Middle frontal gyrus (tissue), 1 donor: Measurements from ENCODE around the gene ZC3H7B.
A peak's percentile ranks its signal among the peaks of the same experiment; 100 is the strongest.
"Not testable (repeated sequence)": the region's sequence is repeated elsewhere in the genome, so short reads cannot be mapped to it uniquely, and the experiment has no call there.

Experiments
- DNase-seq: peaks from one replicate; pipeline ENCODE4 v3.0.0-alpha.2; 2015; ENCODE audit warnings: low spot score; ENCODE audit errors: extremely low spot score

Gene ZC3H7B, protein sequence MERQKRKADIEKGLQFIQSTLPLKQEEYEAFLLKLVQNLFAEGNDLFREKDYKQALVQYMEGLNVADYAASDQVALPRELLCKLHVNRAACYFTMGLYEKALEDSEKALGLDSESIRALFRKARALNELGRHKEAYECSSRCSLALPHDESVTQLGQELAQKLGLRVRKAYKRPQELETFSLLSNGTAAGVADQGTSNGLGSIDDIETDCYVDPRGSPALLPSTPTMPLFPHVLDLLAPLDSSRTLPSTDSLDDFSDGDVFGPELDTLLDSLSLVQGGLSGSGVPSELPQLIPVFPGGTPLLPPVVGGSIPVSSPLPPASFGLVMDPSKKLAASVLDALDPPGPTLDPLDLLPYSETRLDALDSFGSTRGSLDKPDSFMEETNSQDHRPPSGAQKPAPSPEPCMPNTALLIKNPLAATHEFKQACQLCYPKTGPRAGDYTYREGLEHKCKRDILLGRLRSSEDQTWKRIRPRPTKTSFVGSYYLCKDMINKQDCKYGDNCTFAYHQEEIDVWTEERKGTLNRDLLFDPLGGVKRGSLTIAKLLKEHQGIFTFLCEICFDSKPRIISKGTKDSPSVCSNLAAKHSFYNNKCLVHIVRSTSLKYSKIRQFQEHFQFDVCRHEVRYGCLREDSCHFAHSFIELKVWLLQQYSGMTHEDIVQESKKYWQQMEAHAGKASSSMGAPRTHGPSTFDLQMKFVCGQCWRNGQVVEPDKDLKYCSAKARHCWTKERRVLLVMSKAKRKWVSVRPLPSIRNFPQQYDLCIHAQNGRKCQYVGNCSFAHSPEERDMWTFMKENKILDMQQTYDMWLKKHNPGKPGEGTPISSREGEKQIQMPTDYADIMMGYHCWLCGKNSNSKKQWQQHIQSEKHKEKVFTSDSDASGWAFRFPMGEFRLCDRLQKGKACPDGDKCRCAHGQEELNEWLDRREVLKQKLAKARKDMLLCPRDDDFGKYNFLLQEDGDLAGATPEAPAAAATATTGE

DNA sequence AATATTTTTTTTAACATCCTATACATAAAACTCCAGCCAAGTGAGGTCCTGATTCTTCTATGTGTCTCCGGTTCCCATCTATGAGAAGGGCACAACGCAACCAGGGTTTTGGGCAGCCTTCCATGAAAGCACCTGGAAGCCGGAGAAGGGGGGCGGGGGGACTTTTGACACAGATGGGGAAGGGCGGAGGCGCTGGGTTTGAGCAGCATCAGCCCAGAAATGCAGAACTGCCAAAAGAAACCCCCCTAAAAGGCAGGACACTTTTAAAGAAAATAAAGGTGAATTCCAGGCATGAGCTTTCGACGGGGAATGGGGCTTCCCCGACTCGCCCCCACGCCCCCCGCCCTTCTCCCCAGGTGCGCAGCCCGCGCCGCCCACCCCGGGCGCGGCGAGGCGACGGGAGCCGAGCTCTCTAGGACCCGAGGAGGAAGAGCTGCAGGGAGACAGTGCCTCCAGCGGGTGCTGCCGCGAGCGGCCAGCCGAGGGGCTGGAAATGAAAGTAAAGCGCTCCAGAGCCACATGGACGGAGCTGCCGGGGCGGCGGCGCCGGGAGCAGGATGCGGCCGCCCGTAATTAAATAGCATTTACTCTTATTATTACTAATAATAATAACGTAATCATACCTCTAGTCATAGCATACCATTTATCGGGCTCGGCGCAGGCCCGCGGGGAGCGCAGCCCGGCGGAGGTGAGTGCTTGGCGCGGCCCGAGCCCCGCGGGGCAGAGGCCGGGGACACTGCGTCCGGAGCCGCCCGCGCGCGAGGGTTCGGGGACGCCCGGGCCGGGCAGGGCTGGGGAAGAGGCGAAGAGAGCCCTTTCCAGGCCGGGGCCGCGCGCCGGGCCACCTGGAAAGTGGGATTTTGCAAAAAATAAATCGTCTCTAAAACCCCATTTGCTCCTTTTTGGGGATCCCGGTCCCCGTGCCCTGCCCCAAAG lies at the start of gene ZC3H7B:
Gene ZC3H7B, plus strand, starts transcription at position 441 of the 936 bp plus-strand sequence. CDS start 19,136 bp downstream, outside the sequence.
- peak; percentile 48 for DNase-seq

DNA sequence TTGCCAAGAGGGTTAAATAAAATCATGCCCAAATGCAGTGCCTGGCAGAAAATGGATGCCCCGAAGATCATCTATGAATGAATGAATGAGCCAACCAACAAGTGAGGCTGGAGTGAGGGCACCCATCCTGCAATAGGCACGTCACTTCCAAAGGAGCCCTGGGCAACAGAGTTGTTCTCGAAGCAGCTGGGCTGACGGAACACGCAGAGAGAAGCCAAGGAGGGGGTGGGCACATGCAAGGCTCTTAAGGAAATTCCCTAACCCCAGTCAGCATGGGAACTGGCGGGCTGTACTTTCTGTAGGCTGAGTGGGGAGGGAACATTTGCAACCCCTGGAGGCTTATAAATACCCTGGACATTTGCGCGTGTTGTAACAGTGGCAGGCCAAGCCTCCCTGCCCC lies 49.0 kb upstream of the ZC3H7B start:
- no peak for DNase-seq

DNA sequence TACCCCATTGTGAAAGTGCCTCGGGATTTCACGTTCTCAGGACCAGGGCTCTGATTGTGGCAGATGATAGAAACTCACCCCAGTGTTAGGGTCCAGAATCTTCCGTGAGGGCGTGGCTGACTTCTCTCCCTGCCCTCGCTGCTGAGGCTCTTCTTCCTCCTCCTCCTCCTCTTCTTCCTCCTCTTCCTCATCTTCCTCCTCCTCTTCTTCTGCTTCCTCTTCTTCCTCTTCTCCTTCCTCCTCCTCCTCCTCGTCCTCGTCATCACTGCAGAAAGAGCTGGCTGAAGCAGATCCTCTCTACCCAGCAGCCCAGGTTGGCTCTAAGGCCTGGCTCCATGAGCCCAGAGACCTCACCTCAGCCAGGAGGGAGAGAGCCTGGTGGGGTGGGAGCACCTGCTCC lies 47.1 kb upstream of the ZC3H7B start:
- no peak for DNase-seq

DNA sequence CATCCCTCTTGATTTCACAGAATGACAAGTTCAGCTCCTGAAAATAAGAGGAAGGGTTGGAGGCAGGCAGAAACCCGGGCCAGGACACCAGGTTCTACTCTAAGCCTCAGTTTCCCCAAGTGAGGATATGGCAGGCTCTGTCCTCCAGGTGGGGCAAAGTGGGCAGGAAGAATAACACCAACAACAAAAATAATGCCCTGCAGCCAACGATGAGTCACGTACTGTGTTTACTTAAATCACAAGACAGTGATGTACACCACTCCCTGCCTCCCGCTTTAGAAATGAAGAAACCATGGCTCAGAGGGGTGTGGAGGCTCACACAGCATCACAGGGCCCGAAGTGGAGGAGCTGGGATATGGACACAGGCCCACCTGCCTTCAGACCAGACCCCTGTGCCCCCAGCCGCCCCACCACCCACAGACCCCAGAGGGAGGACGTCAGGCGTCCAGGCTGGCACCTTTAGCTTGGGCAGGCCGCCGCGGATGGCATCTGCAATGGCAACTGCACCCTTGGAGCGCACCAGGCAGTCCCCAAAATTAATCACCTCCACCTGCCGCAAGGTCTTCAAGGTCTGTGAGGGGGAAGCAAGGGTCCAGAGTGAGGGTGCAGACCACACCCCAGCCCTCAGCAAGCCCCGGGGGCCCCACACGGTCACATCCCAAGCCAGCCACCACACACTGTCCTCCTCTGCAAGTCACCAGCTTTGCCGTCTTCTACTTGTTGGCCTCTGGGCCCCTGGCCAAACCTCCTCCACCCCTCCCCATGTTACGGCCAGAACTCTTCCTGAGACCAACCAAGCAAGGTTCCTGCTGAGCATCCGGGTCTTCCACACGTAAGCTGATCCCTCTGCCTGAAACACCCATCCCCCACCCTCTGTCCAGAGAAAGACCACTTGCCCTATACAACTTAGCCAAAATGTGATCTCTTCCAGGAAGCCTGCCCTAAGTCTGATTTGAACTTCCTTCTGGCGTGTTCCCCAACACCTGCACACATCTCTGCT lies 44.8 kb upstream of the ZC3H7B start:
- DNase-seq, result no peak

DNA sequence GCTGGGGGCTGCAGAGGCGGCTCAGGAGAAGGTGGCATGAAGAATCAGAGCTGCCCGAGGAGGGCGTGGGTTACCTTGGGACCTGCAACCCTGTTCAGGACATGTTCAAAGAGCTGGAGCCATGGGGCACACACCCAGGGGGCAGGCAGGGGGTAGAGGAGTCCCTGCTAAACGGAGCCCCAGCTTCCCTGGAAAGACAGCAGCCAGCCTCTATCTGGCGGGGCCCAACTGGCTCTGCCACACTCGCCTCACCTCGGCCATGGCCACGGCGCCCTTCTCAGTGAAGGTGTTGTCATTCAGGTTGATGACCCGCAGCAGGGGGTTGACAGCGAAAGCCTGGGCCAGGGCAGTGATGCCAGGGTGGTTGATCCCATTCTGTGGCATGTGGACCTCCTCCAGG lies 43.6 kb upstream of the ZC3H7B start:
- no peak for DNase-seq

DNA sequence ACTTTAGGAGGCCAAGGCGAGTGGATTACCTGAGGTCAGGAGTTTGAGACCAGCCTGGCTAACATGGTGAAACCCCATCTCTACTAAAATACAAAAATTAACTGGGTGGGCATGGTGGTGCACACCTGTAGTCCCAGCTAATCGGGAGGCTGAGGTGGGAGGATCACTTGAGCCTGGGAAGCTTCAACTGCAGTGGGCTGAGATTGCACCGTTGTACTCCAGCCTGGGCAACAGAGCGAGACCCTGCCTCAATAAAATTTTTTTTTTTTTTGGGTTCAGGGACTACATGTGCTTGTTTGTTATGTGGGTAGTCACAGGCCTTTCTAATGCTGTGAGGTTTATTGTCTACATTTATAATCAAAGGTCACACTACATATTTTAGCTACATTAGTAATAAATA lies 41.6 kb upstream of the ZC3H7B start:
- not testable (repeated sequence) for DNase-seq

DNA sequence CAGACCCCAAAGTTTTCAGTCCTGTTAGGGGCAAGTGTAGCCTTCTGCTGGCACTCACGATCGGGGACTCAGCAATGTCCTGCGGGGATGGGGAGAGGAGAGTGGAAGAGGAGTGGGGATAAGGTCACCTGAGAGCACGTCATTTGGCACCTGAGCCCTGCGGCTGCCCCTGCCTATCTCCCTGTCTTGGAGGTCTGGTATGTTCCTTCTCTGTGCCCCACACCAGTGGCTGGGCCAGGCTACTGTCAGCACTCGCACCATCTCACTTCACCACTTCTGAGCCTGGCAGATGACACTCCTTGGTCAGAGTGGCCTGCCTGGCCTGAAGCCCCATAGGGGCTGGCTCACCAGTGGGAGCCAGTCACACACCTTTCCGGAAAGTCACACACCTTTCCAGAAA lies 40.5 kb upstream of the ZC3H7B start:
- no peak for DNase-seq

DNA sequence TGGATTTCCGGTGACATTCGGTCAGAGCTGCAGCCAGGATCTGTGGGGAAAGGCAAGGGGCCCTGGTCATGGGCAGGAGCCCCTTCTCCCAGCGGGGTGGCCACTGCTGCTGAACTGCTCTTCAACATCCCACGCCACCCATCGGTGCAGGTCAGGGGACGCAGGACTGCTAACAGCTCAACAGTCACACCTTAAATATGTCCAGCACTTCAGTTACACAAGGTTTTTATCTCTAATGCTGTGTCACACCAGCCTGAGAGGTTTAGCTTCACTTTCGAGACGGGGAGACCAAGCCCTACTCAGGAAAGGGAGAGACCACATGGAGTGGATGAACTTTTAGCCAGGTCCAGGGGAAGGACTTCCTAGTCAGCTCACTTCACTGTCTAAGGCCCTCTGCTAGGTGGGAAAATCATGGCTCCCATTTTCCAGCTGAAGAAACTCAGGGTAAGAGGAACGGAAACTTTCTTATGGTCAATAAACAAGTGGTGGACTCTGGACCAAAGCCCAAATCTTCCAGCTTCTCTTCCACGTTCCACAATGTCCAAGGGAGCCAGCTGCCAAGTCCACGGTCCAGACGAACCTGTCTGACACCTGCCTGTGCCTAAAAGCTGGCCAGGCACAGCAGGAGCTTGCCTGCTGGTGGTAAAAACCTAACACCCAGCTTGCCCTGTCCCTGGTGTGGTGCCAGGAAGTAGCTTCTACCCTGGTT lies 39.6 kb upstream of the ZC3H7B start:
- DNase-seq, result no peak

DNA sequence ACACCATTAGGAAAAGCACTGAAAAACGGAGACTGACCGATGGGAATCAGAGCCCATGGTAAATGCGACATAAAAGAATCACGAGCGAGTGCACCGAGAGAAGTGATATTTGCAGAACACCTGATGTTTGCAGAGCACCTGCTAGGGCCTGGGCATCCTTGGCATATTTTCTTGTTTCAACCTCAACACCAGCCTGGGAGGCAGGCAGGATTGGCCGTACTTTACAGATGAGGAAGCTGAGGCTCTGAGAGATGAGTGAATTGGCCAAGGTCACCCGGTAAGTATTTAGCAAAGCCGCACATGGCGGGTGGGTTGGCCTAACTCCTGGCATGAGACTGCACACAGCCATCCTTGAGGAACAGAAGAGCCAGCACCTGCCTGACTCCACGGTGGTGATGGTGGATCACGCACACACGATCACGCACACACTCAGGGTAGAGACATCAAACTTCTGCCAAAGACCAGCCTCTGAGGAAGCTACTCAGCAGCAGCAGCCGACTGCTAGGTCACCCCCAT lies 39.0 kb upstream of the ZC3H7B start:
- DNase-seq, result no peak

DNA sequence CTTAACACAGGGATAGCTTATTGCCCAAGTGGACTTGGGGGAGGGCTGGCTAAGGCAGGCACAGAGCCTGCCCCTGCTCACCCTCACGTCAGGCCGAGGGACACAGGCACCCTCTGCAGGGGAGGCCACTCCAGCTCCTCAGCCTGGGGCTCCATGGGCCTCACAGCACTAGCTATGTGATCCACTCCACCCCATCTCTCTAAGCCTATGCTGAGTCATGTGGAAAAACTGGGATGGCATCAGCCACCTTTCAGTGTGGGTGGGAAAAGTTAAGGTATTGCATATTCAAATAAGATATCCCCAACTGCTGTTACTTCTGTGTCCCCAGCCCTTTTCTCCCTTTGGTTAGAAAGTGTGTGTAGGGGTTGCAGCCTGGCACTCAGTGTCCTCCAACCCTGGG lies 37.6 kb upstream of the ZC3H7B start:
- no peak for DNase-seq

DNA sequence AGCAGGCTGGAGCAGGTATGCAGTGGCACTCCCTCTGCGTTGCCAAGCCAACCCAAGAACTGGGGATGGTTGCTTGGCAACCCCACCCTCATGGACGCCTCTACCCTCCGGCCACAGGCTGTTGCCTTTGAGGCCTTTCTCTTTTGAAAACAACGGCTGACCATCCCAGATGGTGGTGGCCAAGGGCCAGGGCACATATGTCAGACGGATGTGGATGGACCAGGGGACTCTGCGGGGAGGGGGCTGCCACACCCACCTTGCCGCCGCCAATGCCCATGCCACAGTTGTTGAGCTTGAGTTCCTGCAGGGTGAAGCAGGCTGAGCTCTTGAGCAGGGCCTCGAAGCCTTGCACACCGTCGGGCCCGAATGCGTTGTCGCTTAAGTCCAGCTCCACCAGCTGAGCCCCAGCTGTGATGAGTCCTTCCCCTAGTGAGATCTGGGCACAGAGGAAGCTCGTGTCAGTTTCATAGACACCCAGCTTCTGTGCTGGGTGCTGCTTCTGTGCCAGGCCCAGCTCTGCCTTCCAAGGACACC lies 36.9 kb upstream of the ZC3H7B start:
- peak; percentile 59 for DNase-seq

DNA sequence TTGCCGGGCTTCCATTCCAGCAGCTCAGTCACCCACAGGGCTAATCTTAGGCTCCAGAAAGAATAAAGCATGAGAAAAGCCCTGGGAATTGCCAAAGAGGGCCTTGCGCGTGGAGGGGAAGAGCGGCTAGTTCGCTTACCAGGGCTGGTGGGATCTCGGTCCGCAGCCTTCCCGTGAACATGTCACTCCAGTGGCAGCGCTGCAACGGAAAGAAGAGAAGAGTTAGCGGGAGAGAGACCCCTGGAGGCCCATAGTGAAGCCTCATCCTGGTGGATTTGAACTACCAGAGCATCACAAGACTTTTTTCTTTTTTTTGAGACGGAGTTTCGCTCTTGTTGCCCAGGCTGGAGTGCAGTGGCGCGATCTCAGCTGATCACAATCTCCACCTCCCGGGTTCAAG lies 33.4 kb upstream of the ZC3H7B start:
- no peak for DNase-seq

DNA sequence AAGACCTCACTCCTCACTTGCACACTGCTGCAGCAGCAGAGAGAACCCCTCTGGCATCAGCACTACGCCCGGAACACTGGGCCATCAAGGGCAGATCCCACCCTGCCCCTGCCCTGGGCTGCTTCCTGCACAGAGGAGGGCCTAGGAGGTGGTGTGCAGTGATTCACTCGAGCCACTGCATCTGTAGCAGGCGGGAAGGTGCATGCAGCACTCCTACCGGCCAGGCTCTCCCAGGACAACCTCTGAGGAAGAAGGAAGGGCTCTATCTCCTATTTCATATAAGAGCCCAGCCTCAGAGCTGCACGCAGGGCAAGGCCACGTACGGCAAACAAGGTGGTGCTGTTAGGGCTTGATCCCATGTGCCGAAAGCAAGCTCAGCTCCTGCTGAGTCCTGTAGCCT lies 29.5 kb upstream of the ZC3H7B start:
- DNase-seq, result no peak

DNA sequence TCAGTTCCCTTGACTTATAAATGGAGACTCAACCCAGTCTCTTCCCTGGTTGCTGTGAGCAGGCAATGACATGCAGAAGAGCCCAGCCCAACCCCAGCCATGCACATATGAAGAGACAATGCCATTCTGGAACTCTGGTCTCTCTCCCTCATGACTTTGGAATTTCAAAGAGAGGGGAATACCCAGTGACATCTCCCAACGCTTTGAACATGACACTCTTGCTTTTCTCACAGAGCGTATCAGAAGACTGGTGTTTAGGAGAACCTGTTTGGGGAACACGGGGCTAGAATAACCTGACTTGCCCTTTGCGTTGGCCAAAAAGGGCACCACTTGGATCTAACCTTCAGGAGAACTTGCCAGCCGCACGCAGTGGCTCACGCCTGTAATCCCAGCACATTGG lies 28.2 kb upstream of the ZC3H7B start:
- no peak for DNase-seq

DNA sequence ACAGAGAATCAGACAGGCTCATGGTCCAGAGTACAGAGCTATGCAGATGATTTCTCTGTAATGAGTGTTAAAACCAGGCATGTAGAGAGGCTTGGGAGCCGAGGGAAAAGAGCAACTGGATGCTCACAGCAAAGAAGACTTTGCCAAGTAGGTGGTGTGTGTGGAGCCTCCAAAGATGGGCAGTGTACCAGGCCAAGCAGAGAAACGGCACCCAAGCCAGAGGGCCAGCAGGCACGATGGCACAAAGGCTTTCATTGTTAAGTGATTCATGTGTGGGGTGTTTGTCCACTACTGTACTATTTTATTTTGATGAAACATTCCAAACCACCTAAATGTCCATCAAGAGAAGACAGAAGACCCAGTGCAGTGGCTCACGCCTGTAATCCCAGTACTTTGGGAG lies 26.5 kb upstream of the ZC3H7B start:
- DNase-seq, result no peak

DNA sequence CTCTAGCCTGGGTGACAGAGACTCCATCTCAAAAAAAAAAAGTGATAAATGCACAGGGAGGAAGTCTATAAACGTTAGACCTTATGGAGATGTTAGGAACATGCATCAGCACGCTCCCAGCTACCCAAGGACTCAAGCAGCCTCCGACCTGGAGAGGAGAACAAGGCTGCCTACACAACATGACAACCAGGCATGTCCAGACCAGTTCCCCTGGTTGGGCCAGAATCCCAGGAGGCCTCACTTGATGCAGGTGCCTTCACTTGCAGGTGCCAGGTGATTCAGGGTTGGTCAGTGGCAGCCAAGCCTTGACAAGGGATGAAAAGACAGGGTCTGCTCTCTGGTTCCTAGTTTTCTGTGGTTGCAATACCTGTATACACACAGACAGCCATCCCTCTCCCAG lies 21.3 kb upstream of the ZC3H7B start:
- DNase-seq, result no peak

DNA sequence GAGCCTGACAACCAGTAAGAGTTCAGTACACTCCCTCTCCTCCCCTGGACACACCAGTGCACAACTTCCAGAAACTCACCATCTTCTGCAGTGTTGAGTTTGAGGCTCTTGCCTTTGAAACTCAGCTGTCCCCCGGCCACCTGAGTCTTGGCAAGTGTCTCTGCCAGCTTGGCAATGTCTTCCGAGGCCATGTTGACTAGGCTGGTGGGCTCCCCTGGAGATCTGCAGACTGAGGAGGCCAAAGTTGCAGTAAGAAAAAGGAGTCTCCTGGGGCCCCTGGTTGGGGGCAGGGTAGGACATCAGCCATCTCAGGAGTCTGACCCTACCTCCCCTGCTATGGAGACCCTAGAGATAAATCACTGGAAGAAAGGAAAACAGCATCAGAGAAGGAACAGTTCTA lies 20.5 kb upstream of the ZC3H7B start:
- no peak for DNase-seq

DNA sequence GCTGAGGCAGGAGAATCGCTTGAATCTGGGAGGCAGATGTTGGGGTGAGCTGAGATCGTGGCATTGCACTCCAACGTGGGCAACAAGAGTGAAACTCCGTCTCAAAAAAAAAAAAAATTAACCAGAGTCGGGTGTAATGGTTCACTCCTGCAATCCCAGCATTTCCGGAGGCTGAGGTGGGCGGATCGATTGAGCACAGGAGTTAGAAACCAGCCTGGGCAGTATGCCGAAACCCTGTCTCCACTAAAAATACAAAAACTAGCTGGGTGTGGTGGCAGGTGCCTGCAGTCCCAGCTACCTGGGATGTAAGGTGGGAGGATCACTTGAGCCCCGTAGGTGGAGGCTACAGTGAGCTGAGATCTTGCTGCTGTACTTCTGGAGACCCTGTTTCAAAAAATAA lies 16.9 kb upstream of the ZC3H7B start:
- no peak for DNase-seq

DNA sequence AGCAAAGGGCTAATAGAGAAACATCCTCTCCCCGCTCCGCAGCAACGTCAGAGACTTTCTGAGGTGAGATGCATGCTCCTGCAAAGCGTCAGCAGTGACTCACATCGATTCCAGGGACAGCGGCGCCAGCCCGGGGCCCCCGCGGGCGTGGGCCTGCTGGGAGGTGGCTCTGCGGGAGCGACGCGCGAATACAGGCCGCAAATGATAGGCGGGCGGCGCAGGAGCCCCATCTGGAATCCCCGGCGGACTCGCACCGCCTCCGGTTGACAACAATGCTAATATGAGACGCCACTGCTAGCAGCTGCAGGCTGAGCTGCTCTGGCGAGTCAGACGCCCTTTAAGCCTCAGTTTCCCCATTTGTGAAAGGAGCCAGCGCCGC lies 15.9 kb upstream of the ZC3H7B start:
- DNase-seq, result peak; percentile 45
